SJCRH30 (cell line): ENCODE results near the gene GUCY1A2. TPM values are rescaled to one million over a fixed set of nuclear protein-coding genes. Genes with fewer than 3 reads are reported as not detected.
A peak's percentile ranks its signal among the peaks of the same experiment; 100 is the strongest.

ENCODE experiments used
- DNase-seq, 2 experiments: peaks; one replicate each; pipeline ENCODE4 v3.0.0-alpha.2; 2015 to 2020
- H3K27ac ChIP-seq: fragments of 250-450 bp; sonication (Bioruptor Pico); 2 replicates; pipeline ENCODE4 v1.5.1; 2020; ENCODE audit warnings: mild to moderate bottlenecking, moderate library complexity
- H3K27me3 ChIP-seq: fragments of 250-450 bp; sonication (Bioruptor Pico); 2 replicates; pipeline ENCODE4 v1.5.1; 2020; ENCODE audit warnings: mild to moderate bottlenecking, moderate library complexity
- H3K36me3 ChIP-seq: fragments of 250-450 bp; sonication (Bioruptor Pico); 2 replicates; pipeline ENCODE4 v1.5.1; 2020; ENCODE audit warnings: mild to moderate bottlenecking, moderate library complexity
- H3K4me1 ChIP-seq: fragments of 250-450 bp; sonication (Bioruptor Pico); 2 replicates; pipeline ENCODE4 v1.5.1; 2020; ENCODE audit warnings: mild to moderate bottlenecking, moderate library complexity
- H3K4me3 ChIP-seq: fragments of 250-450 bp; sonication (Bioruptor Pico); 2 replicates; pipeline ENCODE4 v1.5.1; 2020; ENCODE audit warnings: mild to moderate bottlenecking, moderate library complexity
- H3K9me3 ChIP-seq: fragments of 250-450 bp; sonication (Bioruptor Pico); replicated peaks from 2 replicates; pipeline ENCODE4 v1.5.1; 2020; ENCODE audit warnings: mild to moderate bottlenecking, moderate library complexity
- total RNA-seq: library from RNA; depleted of rRNA; stranded (reverse); fragments of >200 nt; shearing (Covaris generic); gene quantifications from 2 replicates; pipeline ENCODE4 v1.2.3, GENCODE V29; 2014

Gene GUCY1A2
- total RNA-seq, 1 experiment from 2014 or later: 0.57 TPM

DNA sequence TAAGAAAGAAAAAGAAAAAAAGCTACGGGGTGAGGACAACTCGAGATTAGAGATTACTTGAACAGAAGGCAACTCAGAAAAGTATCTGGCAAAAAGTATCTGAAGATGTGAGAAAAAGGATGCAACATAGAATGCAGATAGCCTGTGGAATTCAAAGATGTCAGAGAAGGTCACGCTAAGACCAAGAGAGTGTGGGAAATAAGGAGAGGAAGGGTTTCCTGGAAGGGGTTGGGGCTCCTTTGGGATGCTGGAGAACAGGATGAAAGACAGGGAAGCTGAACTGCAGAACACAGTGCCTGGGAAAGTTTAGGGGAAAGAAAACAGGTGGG, 1.2 kb downstream of the GUCY1A2 start:
- Histone ChIP-seq H3K27ac (no peak overlapping the region), H3K27me3 (0 out of 2 replicates have a peak, but pooled peaks cover 4% of the 10 kb centered on the region), H3K4me1 (no peaks in the 10 kb centered on the region), H3K36me3 (no peaks in the 10 kb centered on the region), H3K9me3 (no peaks in the 10 kb centered on the region), H3K4me3 (peak overlapping the region; percentile 56)
- DNase-seq: no peak

DNA sequence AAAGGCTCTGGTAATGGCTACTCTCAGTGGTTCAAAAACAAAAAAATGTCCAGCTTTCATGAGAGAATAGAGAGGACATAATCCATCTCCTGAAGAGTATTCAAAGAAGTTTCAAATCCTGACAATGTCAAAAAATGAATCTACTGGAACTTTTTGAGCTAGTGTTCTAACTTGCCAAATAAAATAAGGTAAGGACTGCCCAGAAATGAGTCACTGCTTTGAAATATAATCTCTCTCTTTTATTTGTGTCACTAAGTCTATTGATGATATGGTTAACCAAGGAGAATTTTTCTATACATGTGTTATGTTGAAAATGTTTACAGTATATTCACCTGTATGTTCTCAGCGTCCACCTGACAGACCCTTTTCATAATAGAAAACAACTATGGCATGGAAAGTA, 3.4 kb downstream of the GUCY1A2 start:
- H3K36me3 ChIP-seq: no peaks in the 10 kb centered on the region
- H3K27ac ChIP-seq: no peak overlapping the region
- no peak for DNase-seq
- no peak overlapping the region for H3K4me3 ChIP-seq
- no peaks in the 10 kb centered on the region for H3K9me3 ChIP-seq
- 0 out of 2 replicates have a peak, but pooled peaks cover 4% of the 10 kb centered on the region for H3K27me3 ChIP-seq
- no peaks in the 10 kb centered on the region for H3K4me1 ChIP-seq

DNA sequence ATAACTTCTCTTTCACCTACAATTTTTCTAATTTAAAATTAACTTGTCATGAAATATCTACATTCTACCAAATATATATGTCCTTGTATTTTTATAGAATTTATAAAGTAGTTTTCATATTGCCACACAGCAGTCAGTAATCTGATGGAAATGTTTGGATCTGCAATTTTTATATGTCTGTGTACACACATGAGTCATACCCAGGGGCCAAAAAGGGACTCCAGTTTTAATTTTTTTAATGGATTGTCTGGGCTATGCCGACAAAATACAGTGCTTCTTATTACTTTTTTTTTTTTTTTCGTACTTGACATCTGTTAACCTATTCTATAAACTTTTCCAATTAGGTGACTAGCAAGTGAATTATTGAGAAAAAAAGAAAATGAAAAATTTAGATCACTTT, 6.3 kb downstream of the GUCY1A2 start:
- H3K27me3 ChIP-seq: no peaks in the 10 kb centered on the region
- no peaks in the 10 kb centered on the region for H3K9me3 ChIP-seq
- H3K4me3 ChIP-seq: no peak overlapping the region
- no peaks in the 10 kb centered on the region for H3K36me3 ChIP-seq
- H3K27ac ChIP-seq: no peak overlapping the region
- no peak for DNase-seq
- no peaks in the 10 kb centered on the region for H3K4me1 ChIP-seq

DNA sequence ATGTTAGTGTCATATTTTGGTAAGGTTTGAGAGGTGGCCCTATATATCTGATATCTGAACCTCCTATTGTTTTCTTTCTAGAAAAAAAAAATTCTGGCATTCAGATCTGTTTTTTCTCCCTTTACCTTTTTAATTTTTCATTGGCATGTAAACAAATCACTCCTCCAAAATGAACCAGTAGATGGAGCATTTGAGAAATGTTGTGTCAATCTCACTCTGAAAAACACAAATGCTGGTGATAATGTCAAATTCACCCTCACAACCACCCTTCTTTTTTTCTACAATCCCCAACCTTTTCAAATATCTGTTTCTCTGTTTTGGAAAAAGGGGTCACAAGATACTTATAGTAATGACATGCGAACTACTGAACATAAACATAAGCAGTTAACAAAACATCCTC, 9.1 kb downstream of the GUCY1A2 start:
- Histone ChIP-seq H3K36me3 (no peaks in the 10 kb centered on the region), H3K9me3 (no peaks in the 10 kb centered on the region), H3K27ac (no peak overlapping the region), H3K27me3 (no peaks in the 10 kb centered on the region), H3K4me3 (no peak overlapping the region), H3K4me1 (no peaks in the 10 kb centered on the region)
- DNase-seq: no peak

DNA sequence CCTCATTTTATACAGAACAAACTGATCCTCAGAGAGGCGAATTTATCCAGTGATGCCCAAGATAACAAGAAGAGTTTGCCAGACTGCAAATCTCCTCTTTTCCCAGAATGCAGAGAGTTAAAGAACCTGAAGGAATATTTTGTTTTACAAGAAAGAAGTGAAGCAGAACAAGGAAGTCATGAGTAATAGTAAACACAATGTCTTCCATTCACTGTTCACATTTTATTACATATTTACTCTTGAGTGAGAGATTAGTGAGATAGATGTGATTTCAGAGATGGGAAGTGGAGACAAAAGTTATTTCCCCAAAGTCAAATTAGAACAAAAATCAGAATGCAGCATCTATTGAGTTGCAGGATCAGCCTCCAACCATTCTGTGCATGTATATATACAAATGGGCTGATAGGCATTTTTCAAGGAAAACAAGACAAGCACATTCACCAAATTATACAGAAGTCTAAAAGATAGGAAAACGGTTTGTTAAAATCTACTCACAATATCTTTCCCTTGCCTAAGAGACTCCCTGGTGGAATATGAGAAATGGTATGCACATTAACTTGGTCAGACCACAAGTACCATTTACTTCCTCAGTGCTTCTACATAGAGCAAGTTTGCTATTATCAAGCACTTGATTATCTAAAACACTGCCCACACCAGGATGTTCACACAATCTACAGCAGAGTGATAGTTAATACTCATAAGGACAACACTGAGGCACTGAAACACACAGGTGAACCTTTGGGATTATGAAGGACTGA, 12.0 kb downstream of the GUCY1A2 start:
- Histone ChIP-seq H3K4me1 (no peaks in the 10 kb centered on the region), H3K4me3 (no peak overlapping the region), H3K27me3 (no peaks in the 10 kb centered on the region), H3K27ac (no peak overlapping the region), H3K36me3 (no peaks in the 10 kb centered on the region), H3K9me3 (no peaks in the 10 kb centered on the region)
- DNase-seq: no peak

DNA sequence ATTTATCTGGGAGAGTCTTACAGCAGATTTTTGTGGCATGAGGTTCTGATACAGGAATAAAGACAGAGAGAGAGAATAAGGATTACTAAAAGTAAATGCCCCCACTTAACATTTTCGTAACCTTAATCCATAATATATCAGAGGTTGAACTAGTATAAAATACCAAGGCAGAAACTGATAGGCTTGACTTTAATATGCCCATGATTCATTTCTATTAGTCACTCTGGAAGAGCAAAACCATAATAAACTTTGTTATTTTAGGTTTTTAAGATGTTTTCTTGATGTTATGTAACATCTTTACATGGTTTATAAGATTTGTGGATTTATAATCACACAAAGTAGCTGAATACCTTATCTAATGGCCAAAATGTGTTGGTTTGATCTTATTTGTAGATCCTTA, 19.1 kb downstream of the GUCY1A2 start:
- no peak for DNase-seq
- Histone ChIP-seq H3K27me3 (no peaks in the 10 kb centered on the region), H3K36me3 (no peaks in the 10 kb centered on the region), H3K9me3 (no peaks in the 10 kb centered on the region), H3K4me1 (peaks cover 9% of the 10 kb centered on the region), H3K4me3 (no peak overlapping the region), H3K27ac (peak overlapping the region; percentile 64)

DNA sequence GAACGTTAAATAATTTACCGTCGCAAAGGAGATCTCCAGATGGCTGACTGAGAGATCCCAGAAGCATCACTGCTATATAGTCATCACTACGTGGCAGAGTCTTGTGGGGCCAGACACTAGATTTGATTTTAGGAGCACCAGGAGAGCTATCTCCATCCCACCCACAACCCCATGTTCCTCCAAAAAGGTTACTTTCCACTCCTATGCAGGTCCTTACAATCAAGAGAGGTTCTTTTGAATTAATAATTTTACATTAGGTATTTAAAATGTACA, 19.4 kb downstream of the GUCY1A2 start:
- H3K27me3 ChIP-seq: no peaks in the 10 kb centered on the region
- no peaks in the 10 kb centered on the region for H3K9me3 ChIP-seq
- H3K4me1 ChIP-seq: peaks cover 9% of the 10 kb centered on the region
- no peaks in the 10 kb centered on the region for H3K36me3 ChIP-seq
- H3K4me3 ChIP-seq: no peak overlapping the region
- no peak for DNase-seq
- peak overlapping the region; percentile 64 for H3K27ac ChIP-seq

DNA sequence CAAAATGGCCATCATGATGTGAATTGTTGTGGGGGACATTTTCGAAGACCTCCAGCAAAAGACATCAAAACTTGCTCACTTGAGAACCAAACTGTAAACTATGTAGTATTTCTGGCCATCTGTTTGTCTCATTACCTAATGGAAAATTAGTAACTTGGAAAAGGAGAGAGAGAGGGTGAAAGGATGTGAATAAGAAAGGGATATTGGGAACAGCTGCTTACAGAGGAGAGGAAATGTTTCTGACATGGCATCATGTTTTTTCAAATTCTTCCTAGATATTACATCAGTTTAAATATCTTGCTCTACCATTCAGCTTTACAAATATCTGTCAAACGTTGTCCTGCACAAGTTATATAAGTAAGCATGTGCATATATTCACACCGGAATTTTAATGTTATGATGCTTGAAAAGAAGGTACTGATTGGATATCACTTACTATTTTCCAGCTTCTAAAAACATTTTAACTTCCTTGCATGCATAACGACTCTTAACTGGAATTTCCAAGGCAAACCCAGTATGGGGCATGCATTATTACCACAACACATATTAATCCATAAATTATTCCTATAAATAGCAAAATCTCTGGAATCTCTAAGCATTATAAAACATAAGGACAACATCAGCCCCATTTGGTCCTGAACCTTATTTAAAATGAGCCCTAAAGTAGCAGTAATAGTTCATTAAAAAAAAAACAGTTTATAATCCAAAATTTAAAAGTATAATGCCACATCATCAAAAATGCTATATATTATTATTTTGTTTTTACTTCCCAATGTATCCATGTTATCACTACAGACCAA, 20.0 kb downstream of the GUCY1A2 start:
- DNase-seq: peak in 1 of 2 experiments; percentile 23
- Histone ChIP-seq H3K4me1 (peaks cover 9% of the 10 kb centered on the region), H3K4me3 (no peak overlapping the region), H3K27me3 (no peaks in the 10 kb centered on the region), H3K27ac (peak overlapping the region; percentile 64), H3K36me3 (no peaks in the 10 kb centered on the region), H3K9me3 (no peaks in the 10 kb centered on the region)

DNA sequence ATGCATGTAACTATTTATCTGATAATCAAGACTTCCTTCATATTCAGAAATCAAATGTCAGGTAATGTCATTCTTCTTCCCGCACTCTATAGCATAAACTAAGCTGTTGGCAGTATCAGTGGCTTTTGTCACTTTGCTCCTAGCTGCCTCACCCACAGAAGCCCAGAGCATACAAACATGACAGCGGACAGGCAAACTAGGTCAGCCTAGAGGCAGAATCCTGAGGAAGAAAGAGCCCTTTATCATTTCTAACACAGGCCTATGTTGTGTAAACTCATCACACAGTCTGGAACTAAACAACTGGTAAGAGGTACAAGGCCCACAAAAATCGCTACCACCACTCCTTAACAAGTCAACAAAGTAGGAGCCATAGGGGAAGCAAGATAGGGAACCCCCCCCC, 21.0 kb downstream of the GUCY1A2 start:
- no peak for DNase-seq
- Histone ChIP-seq H3K27ac (no peak overlapping the region), H3K4me1 (peaks cover 9% of the 10 kb centered on the region), H3K4me3 (no peak overlapping the region), H3K36me3 (no peaks in the 10 kb centered on the region), H3K9me3 (no peaks in the 10 kb centered on the region), H3K27me3 (no peaks in the 10 kb centered on the region)

DNA sequence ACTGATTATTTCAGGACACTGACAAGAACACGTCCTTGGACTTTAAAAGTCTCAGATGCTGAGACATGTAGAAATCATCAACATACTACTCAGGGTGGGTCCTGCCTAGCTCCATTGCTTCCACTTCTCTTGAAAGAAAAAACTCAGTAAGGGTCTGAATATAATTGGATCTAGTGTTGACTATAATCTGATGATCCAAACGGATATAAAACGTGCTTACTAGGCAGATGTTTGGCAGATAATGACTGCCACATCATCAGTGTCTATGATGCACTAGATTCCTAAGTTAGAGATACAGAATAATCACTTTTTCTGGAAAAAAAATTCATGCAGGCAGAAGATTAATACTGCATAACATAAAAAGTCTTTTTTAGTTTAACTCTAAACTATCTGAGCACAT, 21.6 kb downstream of the GUCY1A2 start:
- Histone ChIP-seq H3K27ac (no peak overlapping the region), H3K9me3 (no peaks in the 10 kb centered on the region), H3K36me3 (no peaks in the 10 kb centered on the region), H3K4me1 (peaks cover 9% of the 10 kb centered on the region), H3K27me3 (no peaks in the 10 kb centered on the region), H3K4me3 (no peak overlapping the region)
- DNase-seq: no peak

DNA sequence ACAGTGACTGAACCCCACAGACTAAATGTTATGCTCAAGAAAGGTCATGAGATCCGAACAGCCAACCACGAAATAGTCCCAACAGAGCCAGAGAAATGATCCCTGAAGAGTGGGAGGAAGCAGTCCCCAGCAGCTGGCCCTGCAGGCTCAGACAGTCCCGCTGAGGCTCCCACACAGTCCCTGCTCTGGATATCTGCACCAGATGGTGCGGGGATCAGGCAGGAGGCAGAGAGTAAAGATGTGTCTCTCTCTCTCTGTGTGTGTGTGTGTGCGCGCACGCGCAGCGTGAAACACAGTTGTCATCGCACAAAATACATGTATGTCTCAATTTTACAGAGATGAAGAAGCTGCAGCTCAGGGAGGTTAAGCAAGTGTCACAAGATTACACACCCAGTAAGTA, 27.9 kb downstream of the GUCY1A2 start:
- Histone ChIP-seq H3K27ac (no peak overlapping the region), H3K4me1 (peaks cover 10% of the 10 kb centered on the region)
- DNase-seq: peak; percentile 19 to 32

GRCh38 chr11:106989078-106989455, 29.2 kb downstream of the GUCY1A2 start:
- Histone ChIP-seq H3K4me3 (no peak overlapping the region), H3K27ac (no peak overlapping the region), H3K9me3 (no peaks in the 10 kb centered on the region), H3K36me3 (no peaks in the 10 kb centered on the region), H3K27me3 (no peaks in the 10 kb centered on the region), H3K4me1 (peaks cover 10% of the 10 kb centered on the region)
- no peak for DNase-seq

More for the DNA sequence above, 27.9 kb downstream of the GUCY1A2 start:
- H3K27me3 ChIP-seq: no peaks in the 10 kb centered on the region
- no peak overlapping the region for H3K4me3 ChIP-seq
- no peaks in the 10 kb centered on the region for H3K36me3 ChIP-seq
- no peaks in the 10 kb centered on the region for H3K9me3 ChIP-seq

- Histone ChIP-seq H3K27ac (peak overlapping the region; percentile 34), H3K9me3 (no peaks in the 10 kb centered on the region), H3K4me3 (no peak overlapping the region), H3K27me3 (no peaks in the 10 kb centered on the region), H3K36me3 (no peaks in the 10 kb centered on the region), H3K4me1 (peaks cover 10% of the 10 kb centered on the region)
- peak in 1 of 2 experiments; percentile 13 for DNase-seq
These were observed 29.9 kb downstream of the GUCY1A2 start for GRCh38 chr11:106988151-106989077.

DNA sequence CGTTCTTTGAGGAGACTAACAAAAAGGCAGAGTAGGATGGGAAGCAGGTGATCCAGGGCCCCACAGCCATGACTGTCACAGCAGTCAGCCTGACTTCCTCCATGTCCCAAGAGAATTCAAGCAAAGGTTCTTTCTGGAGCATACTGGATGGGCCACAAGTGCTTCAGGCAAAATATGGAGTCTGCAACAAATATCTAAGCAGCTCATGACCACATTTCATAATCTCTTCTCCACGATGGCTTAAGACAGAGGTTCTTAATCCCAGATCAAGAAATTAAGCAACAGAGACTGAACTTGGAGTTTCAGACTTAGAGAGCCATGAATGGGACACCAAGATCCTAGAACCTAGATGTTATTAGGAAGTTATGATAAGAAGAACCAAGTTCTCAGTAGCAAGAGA, 31.6 kb downstream of the GUCY1A2 start:
- Histone ChIP-seq H3K27ac (no peak overlapping the region), H3K9me3 (no peaks in the 10 kb centered on the region), H3K36me3 (no peaks in the 10 kb centered on the region), H3K4me1 (peaks cover 10% of the 10 kb centered on the region), H3K27me3 (no peaks in the 10 kb centered on the region), H3K4me3 (no peak overlapping the region)
- DNase-seq: no peak

GRCh38 chr11:106986261-106986660, 32.0 kb downstream of the GUCY1A2 start:
- H3K27me3 ChIP-seq: no peaks in the 10 kb centered on the region
- no peak overlapping the region for H3K27ac ChIP-seq
- no peak overlapping the region for H3K4me3 ChIP-seq
- H3K9me3 ChIP-seq: no peaks in the 10 kb centered on the region
- peaks cover 10% of the 10 kb centered on the region for H3K4me1 ChIP-seq
- no peak for DNase-seq
- H3K36me3 ChIP-seq: no peaks in the 10 kb centered on the region
